Gastrocnemius medialis (tissue), 4 donors: ENCODE measurements around the gene IDI1.

Source experiments
- POLR2A ChIP-seq, 2 donors: fragments of 450-650 bp; IDR thresholded peaks; one replicate each; pipeline ENCODE4 v1.6.1; 2017; ENCODE audit warnings: antibody characterized with exemption in 2 of 2, mild to moderate bottlenecking in 2 of 2, moderate library complexity in 2 of 2
- TF ChIP-seq, protein P1 (sequence below), 5 experiments: fragments of 450-650 bp in 3 of 5; fragments of 200-600 bp in 2 of 5; sonication (generic) in 2 of 5; IDR thresholded peaks in 4 of 5; conservative IDR thresholded peaks in 1 of 5; 1 replicate in 4 of 5; 2 replicates in 1 of 5; pipeline ENCODE4 v1.5.1; 2016 to 2019; ENCODE audit warnings: antibody characterized with exemption in 5 of 5, mild to moderate bottlenecking in 3 of 5, moderate library complexity in 3 of 5

DNA sequence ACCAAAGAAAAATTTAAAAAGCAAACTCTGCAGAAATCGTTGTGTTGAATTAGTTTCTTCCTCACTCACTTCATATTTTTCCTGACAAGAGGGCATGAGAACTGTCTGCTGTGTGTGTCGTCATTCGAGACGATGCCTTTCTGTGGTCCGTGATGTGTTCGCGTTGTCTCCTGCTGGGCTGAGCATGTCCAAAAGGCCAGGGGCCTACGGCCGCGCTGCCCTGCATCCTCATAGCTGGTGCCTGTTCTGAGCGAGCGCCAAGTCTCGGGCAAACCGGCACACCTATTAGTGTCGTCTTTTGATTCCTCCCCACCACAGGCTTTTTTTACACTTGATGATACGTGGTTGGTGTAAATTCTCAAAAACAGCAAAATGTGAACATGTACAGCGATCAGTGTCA lies 34.7 kb upstream of the IDI1 start:
- TF ChIP-seq, protein P1, sequence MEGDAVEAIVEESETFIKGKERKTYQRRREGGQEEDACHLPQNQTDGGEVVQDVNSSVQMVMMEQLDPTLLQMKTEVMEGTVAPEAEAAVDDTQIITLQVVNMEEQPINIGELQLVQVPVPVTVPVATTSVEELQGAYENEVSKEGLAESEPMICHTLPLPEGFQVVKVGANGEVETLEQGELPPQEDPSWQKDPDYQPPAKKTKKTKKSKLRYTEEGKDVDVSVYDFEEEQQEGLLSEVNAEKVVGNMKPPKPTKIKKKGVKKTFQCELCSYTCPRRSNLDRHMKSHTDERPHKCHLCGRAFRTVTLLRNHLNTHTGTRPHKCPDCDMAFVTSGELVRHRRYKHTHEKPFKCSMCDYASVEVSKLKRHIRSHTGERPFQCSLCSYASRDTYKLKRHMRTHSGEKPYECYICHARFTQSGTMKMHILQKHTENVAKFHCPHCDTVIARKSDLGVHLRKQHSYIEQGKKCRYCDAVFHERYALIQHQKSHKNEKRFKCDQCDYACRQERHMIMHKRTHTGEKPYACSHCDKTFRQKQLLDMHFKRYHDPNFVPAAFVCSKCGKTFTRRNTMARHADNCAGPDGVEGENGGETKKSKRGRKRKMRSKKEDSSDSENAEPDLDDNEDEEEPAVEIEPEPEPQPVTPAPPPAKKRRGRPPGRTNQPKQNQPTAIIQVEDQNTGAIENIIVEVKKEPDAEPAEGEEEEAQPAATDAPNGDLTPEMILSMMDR (IDR thresholded peaks at IDR 0.05 in 4 of 5, conservative IDR thresholded peaks at IDR 0.05 in 1 of 5): no peak
- no peak for TF ChIP-seq POLR2A (IDR thresholded peaks at IDR 0.05)
